HG03354 (cell line): ENCODE results near the gene MBTPS1.
A peak's percentile ranks its signal among the peaks of the same experiment; 100 is the strongest.
"Not testable (repeated sequence)": the region's sequence is repeated elsewhere in the genome, so short reads cannot be mapped to it uniquely, and the experiment has no call there.

Experiments used
- ATAC-seq: cut with Tn5 transposase; IDR thresholded peaks from one replicate; pipeline ENCODE4 v1.9.1; 2021; ENCODE audit warnings: mild to moderate bottlenecking; ENCODE audit not compliant: unreplicated experiment, poor library complexity, severe bottlenecking

MBTPS1 gene

GRCh38 chr16:84137769-84138357, 21.1 kb upstream of the MBTPS1 start:
- no peak for ATAC-seq

GRCh38 chr16:84137287-84137686, 20.5 kb upstream of the MBTPS1 start:
- no peak for ATAC-seq

GRCh38 chr16:84136331-84137125, 19.8 kb upstream of the MBTPS1 start:
- ATAC-seq = no peak

GRCh38 chr16:84132527-84133285, 16.0 kb upstream of the MBTPS1 start:
- no peak for ATAC-seq

- ATAC-seq = no peak
These were observed 14.4 kb upstream of the MBTPS1 start for GRCh38 chr16:84131117-84131516.

- peak; percentile 68 for ATAC-seq
These were observed 7.7 kb upstream of the MBTPS1 start for GRCh38 chr16:84124257-84125073.

- ATAC-seq = no peak
These were observed 4.3 kb upstream of the MBTPS1 start for GRCh38 chr16:84121007-84121406.

- ATAC-seq = no peak
These were observed 3.3 kb upstream of the MBTPS1 start for GRCh38 chr16:84120023-84120422.

- no peak for ATAC-seq
These were observed 2.6 kb upstream of the MBTPS1 start for GRCh38 chr16:84119368-84119767.

- not testable (repeated sequence) for ATAC-seq
These were observed 1.6 kb upstream of the MBTPS1 start for GRCh38 chr16:84118315-84118714.

- ATAC-seq = peak; percentile 12
These were observed 727 bp upstream of the MBTPS1 start for GRCh38 chr16:84117494-84117843.

GRCh38 chr16:84115919-84116719, 623 bp downstream of the MBTPS1 start:
- peak; percentile 46 for ATAC-seq

- ATAC-seq = not testable (repeated sequence)
These were observed 4.8 kb downstream of the MBTPS1 start for GRCh38 chr16:84111949-84112348.

GRCh38 chr16:84111525-84111924, 5.2 kb downstream of the MBTPS1 start:
- no peak for ATAC-seq

GRCh38 chr16:84110527-84110926, 6.2 kb downstream of the MBTPS1 start:
- ATAC-seq = peak; percentile 77

GRCh38 chr16:84109598-84110335, 7.0 kb downstream of the MBTPS1 start:
- ATAC-seq = no peak

- ATAC-seq = no peak
These were observed 8.8 kb downstream of the MBTPS1 start for GRCh38 chr16:84107921-84108320.

- ATAC-seq = no peak
These were observed 10.6 kb downstream of the MBTPS1 start for GRCh38 chr16:84105948-84106740.
